Activated CD4-positive, alpha-beta T cell treated with anti-CD3 and anti-CD28 coated beads for 36 hours (primary cell): ENCODE measurements around the gene DHRS7. TPM values are rescaled to one million over a fixed set of nuclear protein-coding genes. Genes with fewer than 3 reads are reported as not detected.
A peak's percentile ranks its signal among the peaks of the same experiment; 100 is the strongest.

Source experiments
- ATAC-seq: fragments of 200-7000 bp; cut with Tn5 transposase; one replicate; pipeline ENCODE4 v1.10.0; 2021; ENCODE audit warnings: mild to moderate bottlenecking, moderate library complexity
- CTCF ChIA-PET: fragments of 350-600 bp; sonication (Branson Sonifier 250); formaldehyde crosslinking; loops from one replicate; lab custom pipeline; 2021; ENCODE audit warnings: antibody characterized with exemption; lab: Charles Lee
- POLR2A ChIA-PET: fragments of 350-600 bp; sonication (Branson Sonifier 250); formaldehyde crosslinking; loops from one replicate; lab custom pipeline; 2021; ENCODE audit warnings: antibody characterized with exemption, inconsistent platforms; lab: Charles Lee
- DNase-seq: peaks from one replicate; pipeline ENCODE4 v3.0.0-alpha.2; 2020
- H3K27ac Mint-ChIP-seq: one replicate; pipeline ENCODE4 v1.8.0; 2021; ENCODE audit warnings: mixed read lengths
- H3K27me3 Mint-ChIP-seq: one replicate; pipeline ENCODE4 v1.8.0; 2021; ENCODE audit warnings: mixed read lengths
- H3K36me3 Mint-ChIP-seq: one replicate; pipeline ENCODE4 v1.8.0; 2021; ENCODE audit warnings: low read depth, mixed read lengths
- H3K4me1 Mint-ChIP-seq: one replicate; pipeline ENCODE4 v1.8.0; 2021; ENCODE audit warnings: mixed read lengths
- H3K4me3 Mint-ChIP-seq: one replicate; pipeline ENCODE4 v1.8.0; 2021; ENCODE audit warnings: mild to moderate bottlenecking, moderate library complexity, mixed read lengths
- H3K9me3 Mint-ChIP-seq: one replicate; pipeline ENCODE4 v1.8.0; 2021; ENCODE audit warnings: low read depth, mixed read lengths
- intact Hi-C, 2 experiments: fragments of 100-400 bp; cut with DNase I in 1 of 2; cut with micrococcal nuclease in 1 of 2; formaldehyde crosslinking; loops; one replicate each; pipeline versions ENCODE4 v1.14.2 to v1.15.1; 2022 to 2024; cut with DNase I, micrococcal nuclease
- total RNA-seq, 2 experiments: library from RNA; stranded (reverse); gene quantifications; one replicate each; pipeline ENCODE4 v1.2.3, GENCODE V29; 2021

DHRS7 gene
- total RNA-seq, 2 experiments from 2014 or later: 27.9 to 46.3 TPM

- ChIA-PET POLR2A (no interaction called here), CTCF (no interaction called here)
- intact Hi-C loops: no loop called here
- peaks cover 46% of the 10 kb centered on the region for H3K4me1 Mint-ChIP-seq
- H3K4me3 Mint-ChIP-seq: no peak overlapping the region
- no peaks in the 10 kb centered on the region for H3K9me3 Mint-ChIP-seq
- H3K27ac Mint-ChIP-seq: no peak overlapping the region
- no peak for ATAC-seq
- H3K27me3 Mint-ChIP-seq: no peaks in the 10 kb centered on the region
- H3K36me3 Mint-ChIP-seq: peaks cover 30% of the 10 kb centered on the region
- no peak for DNase-seq
These were observed 67.2 kb downstream of the DHRS7 start for GRCh38 chr14:60097974-60098373.

GRCh38 chr14:60095781-60096450 lies 69.3 kb downstream of the DHRS7 start:
- intact Hi-C loops: no loop called here
- Mint-ChIP-seq H3K27me3 (no peaks in the 10 kb centered on the region), H3K4me3 (no peak overlapping the region), H3K9me3 (no peaks in the 10 kb centered on the region), H3K36me3 (peaks cover 31% of the 10 kb centered on the region), H3K4me1 (peaks cover 40% of the 10 kb centered on the region), H3K27ac (no peak overlapping the region)
- ATAC-seq (no peak), DNase-seq (no peak)
- ChIA-PET POLR2A (no interaction called here), CTCF (interaction anchor here (1.4 to 1.5 kb wide), 2 partner anchors 9 to 131 kb away, joined by 4 to 5 read pairs; no protein-coding TSS in a partner anchor)

- CTCF ChIA-PET: interaction anchor here (0.7 to 1.4 kb wide), 2 partner anchors 70 to 130 kb away, joined by 4 to 5 read pairs; partner anchors contain the start of gene DHRS7
- Mint-ChIP-seq H3K27me3 (no peaks in the 10 kb centered on the region), H3K4me1 (peaks cover 40% of the 10 kb centered on the region), H3K4me3 (no peak overlapping the region), H3K36me3 (peaks cover 28% of the 10 kb centered on the region), H3K27ac (peak overlapping the region; percentile 28), H3K9me3 (no peaks in the 10 kb centered on the region)
- POLR2A ChIA-PET: no interaction called here
- ATAC-seq: no peak
- intact Hi-C loops: no loop called here
- DNase-seq: no peak
These were observed 70.0 kb downstream of the DHRS7 start for GRCh38 chr14:60095231-60095630.

- ChIA-PET POLR2A (no interaction called here), CTCF (no interaction called here)
- Mint-ChIP-seq H3K27me3 (no peaks in the 10 kb centered on the region), H3K4me3 (peak overlapping the region; percentile 91), H3K4me1 (peaks cover 37% of the 10 kb centered on the region), H3K27ac (peak overlapping the region; percentile 79), H3K36me3 (peaks cover 24% of the 10 kb centered on the region), H3K9me3 (no peaks in the 10 kb centered on the region)
- DNase-seq (peak; percentile 43), ATAC-seq (no peak)
- intact Hi-C loops: loop anchor here (5.0 kb wide), 2 partner anchors 612 to 1668 kb away; partner anchors contain the start of genes JKAMP (in 1 of the 2), L3HYPDH (in 1 of the 2) and SNAPC1 (in 1 of the 2)
These were observed 70.8 kb downstream of the DHRS7 start for GRCh38 chr14:60094306-60094897.

Other genes with a start within 250 kb of the DHRS7 start
- not detected for gene LRRC9, start 245.3 kb downstream of the DHRS7 start, total RNA-seq
- gene PCNX4, start 73.5 kb downstream of the DHRS7 start, total RNA-seq: 10 to 100 TPM; 27.0 to 27.6 TPM
- 10 to 100 TPM; 30.4 to 41.5 TPM for gene PPM1A, start 83.8 kb upstream of the DHRS7 start, total RNA-seq